Measurements from ENCODE around the gene TXNRD1. TPM values are rescaled to one million over a fixed set of nuclear protein-coding genes. Genes with fewer than 3 reads are reported as not detected.

TXNRD1 gene
- total RNA-seq = 259 and 688 TPM in 2 replicates

DNA sequence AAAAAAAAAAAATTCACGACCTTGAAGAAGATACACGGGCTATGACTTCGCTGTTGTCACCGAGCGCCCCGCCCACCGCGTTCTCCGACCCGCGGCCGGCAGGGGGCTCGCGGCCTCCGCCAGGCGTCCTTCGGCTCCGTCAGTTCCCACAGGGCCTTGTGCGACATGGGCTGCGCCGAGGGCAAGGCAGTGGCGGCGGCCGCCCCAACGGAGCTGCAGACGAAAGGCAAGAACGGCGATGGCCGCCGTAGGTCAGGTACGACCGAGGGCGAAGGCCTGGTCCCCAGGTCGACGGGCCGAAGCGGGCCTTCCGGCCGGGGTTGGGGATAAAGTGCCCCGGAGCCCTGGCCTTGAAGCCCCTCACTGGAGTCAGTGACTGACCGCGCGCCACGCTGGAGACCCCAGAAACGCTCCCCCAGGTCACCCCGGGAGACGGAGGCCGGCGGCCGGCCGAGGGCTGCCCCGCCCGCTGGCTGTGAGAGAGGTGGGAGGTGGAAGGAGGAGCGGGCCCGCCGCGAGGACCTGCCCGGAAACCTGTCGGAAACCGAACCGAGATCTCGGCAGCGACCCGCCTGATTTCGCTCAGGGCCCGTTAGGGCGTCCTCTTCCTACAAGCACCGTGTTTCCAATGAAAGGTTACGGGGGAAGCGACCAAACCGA, at the start of gene TXNRD1:
Gene TXNRD1, plus strand, starts transcription at position 142 of the 660 bp plus-strand sequence. Its CDS starts 24 bp downstream, at position 166.

DNA sequence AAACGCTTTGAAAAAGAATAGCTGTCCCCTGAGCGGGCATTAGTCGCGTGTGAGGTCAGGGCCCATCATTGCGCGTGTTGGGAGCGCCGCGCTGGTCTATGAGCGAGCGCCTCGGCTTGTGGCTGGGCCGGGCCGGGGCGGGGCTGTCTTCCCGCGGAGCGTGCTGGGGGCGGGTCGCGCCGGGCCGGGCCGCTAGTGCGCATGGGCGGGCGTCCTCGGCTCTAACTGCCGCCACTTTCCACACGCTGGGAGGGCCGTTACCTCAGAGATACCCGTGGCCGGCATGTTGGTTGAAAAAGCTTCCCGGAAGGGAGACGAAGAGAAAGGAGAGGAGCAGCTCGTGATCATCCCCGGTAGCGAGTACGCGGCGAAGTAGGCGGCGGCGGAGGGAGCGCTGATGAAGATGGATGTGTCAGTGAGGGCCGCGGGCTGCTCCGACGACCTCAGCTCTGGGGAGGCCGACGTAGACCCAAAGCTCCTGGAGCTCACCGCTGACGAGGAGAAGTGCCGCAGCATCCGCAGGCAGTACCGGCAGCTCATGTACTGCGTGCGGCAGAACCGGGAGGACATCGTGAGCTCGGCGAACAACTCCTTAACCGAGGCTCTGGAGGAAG, 88.1 kb downstream of the TXNRD1 start, which contains the start of gene EID3:
Gene EID3, plus strand, starts transcription at position 202 of the 614 bp plus-strand sequence. Its CDS starts 196 bp downstream, at position 398.

Other genes with a start within 250 kb of the TXNRD1 start
- 27.6 and 28.2 TPM in 2 replicates for gene TDG, start 249.9 kb upstream of the TXNRD1 start, total RNA-seq
- gene GLT8D2, start 165.6 kb upstream of the TXNRD1 start, total RNA-seq = 29.2 and 74.8 TPM in 2 replicates
- 24.4 and 30.3 TPM in 2 replicates for gene HCFC2, start 151.2 kb upstream of the TXNRD1 start, total RNA-seq
- gene NFYB, start 77.6 kb upstream of the TXNRD1 start, total RNA-seq = 30.5 and 30.9 TPM in 2 replicates
- 7.1 and 12.1 TPM in 2 replicates for gene EID3, start 88.0 kb downstream of the TXNRD1 start, total RNA-seq
- gene CHST11, start 241.2 kb downstream of the TXNRD1 start, total RNA-seq = 11.3 and 16.0 TPM in 2 replicates

All from smooth muscle cell of the umbilical artery (primary cell).